Stimulated activated CD4-positive, alpha-beta T cell treated with anti-CD3 and anti-CD28 coated beads, Interleukin-4, amount 100 ng/mL, for 24 hours (primary cell): ENCODE results near the gene A2ML1.
"Not testable (repeated sequence)": the region's sequence is repeated elsewhere in the genome, so short reads cannot be mapped to it uniquely, and the experiment has no call there.

Experiments used
- DNase-seq: peaks from one replicate; pipeline ENCODE4 v3.0.0-alpha.2; 2020

Gene A2ML1

DNA sequence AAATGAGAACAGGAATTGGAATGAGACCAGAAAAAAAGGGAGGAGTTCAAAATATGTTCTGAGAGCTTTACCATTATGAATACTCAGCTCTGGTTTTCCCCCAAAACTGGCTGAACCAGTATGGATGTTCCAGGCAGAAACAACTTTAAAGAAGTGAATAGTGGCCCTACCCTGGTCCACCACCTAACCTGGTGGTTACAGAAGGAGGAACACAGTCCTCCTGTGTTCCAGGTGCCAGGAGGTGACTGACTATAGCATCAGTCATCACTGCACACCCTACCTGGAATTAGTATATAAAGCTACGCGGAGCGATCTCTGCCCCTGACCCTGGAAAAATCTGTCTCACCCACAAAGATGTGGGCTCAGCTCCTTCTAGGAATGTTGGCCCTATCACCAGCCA is at the start of gene A2ML1:
A2ML1 (plus strand) TSS at position 324 of the 400 bp plus-strand sequence; CDS start at position 355, 31 bp downstream.
- DNase-seq = no peak

DNA sequence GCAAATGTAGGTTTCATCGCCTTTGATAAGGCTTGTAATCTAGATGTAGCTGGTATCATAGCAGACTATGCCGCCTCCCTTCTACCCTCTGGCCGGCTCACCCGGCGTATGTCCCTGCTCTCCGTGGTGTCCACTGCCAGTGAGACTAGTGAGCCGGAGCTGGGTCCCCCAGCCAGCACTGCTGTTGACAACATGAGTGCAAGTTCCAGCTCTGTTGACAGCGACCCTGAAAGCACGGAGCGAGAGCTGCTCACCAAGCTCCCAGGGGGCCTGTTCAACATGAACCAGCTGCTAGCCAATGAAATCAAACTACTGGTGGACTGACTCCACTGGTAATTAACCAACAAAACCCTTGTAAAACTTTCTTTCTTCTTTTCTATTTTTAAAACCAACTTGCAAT is 49.0 kb upstream of the A2ML1 start:
- no peak for DNase-seq

GRCh38 chr12:8779281-8779680 is 43.1 kb upstream of the A2ML1 start:
- DNase-seq = no peak

DNA sequence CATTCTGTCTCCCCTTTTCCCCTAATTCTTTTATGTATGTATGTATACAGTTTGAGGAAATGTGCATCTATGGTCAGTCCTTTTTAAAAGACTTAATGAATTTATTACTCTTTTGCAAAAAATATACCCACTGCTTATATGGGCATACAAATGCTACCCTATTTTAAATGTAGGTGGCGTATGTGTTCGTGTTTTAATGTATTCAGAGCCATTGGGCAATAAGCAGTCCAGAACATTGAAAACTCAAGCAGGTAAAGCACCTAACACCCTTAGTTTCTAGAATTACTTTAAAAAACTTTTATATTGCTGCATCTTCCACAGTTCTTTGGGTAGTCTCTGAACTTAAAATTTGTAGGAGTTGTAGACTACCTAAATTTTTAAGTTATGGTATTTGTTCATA is 42.6 kb upstream of the A2ML1 start:
- no peak for DNase-seq

- no peak for DNase-seq
These were observed 42.0 kb upstream of the A2ML1 start for GRCh38 chr12:8780389-8780788.

DNA sequence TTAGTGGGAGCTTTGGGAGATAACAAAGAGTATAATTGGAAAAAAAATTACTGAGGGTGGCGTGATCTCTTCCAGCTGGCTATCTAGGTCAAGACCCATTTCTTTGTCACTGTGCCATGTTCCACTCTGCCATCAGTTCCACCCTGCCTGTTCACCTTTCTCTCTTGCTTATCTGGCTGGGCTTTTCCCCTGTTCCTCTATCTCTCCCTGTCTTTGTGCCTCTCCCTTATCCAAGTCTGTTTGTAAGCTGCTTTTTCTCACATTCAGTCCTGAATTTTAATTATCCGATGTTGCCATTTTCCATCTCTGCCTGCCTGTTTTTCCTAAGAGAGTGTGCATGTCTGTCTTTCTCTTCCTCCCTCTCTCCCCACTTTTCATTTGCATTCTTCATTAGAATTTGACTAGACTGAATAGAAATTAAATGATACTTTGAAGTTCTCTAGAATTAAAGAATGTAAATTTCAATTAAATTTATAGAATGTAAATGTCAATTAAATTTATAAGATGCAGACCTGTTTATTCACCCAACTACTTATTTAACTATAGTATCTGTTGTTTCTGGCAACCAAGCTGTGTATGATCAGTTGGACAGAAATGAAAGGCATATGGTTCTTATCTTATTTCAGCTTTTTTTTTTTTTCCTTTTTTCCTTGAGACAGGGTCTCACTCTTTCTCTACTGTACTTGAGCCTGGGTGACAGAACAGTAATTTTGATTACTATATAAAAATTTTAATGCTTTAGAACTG is 40.9 kb upstream of the A2ML1 start:
- DNase-seq = no peak

DNA sequence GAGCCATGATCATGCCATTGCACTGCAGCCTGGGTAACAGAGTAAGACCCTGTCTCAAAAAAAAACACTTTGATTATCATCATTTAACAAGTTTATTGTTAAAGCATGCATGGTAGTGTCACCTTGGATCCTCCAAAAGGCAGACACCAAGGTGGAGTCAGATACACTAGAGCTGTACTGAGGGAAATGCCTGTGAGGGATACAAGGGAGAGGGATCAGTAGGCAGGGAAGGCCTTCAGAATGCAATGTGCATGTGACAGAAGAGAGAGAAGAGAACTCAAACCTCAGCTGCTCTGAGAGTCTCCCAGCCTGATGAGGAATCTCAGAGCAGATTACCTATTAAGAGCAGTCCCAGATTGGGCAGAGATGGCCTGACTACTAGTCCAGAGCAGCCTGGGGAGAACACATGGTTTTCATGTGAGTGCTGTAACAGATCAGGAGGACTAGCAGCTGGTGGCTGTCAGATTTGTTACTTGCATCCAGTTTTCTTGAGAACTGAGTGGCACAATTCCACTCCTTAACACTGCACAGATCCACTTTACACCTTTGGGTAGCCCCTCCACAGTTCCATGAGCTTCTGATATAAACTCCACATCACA is 38.0 kb upstream of the A2ML1 start:
- DNase-seq = no peak

DNA sequence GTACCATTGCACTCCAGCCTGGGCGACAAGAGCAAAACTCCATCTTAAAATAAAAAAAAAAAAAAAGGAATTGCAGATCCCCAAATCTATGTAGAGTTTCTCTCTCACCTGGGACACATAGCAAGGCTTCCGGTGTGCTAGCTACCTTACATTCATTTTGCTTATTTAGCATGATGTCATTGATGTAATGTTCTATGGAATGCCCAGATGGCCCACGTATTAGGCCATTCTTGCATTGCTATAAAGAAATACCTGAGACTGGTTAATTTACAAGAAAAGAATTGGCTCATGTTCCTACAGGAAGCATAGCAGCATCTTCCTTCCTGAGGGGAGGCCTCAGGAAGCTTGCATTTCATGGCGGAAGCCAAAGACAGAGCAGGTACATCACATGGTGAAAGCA is 36.9 kb upstream of the A2ML1 start:
- DNase-seq = no peak

GRCh38 chr12:8787206-8787605 is 35.2 kb upstream of the A2ML1 start:
- not testable (repeated sequence) for DNase-seq

DNA sequence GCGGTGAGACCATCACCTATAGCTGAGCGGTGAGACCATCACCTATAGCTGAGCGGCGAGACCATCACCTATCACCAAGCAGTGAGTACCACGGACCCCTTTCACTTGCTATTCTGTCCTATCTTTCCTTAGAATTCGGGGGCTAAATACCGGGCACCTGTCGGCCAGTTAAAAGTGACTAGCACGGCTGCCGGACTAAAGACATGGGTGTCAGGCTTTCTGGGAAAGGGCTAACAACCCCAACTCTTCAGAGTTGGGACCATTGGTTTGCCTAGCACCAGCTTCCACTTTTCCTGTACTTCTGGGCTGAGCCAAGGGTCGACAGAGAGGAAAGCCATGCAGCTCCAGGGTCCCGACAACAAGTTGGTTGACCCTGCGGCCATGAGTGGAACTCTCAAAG is 33.7 kb upstream of the A2ML1 start:
- not testable (repeated sequence) for DNase-seq

DNA sequence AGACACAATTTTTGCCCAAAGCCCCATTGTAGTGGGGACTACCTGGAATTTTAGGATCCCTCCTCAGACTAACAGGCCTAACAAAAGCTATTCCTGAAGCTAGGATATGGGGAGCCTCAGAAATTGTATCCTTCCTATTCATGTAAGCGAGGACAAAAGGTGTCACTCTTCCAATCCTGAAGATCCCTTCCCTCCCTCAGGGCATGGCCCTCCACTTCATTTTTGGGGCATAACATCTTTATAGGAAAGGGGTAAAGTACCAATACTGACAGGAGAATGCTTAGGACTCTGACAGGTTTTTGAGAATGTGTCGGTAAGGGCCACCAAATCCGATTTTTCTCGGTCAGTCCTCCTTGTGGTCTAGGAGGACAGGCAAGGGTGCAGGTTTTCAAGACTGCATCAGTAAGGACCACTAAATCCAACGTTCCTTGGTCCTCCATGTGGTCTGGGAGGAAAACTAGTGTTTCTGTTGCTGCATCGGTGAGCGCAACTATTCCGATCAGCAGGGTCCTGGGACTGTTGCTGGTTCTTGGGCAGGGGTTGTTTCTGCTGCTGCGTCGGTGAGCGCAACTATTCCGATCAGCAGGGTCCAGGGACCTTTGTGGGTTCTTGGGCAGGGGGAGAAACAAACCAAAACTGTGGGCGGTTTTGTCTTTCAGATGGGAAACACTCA is 32.9 kb upstream of the A2ML1 start:
- DNase-seq = not testable (repeated sequence)

GRCh38 chr12:8793226-8793625 is 29.2 kb upstream of the A2ML1 start:
- not testable (repeated sequence) for DNase-seq

DNA sequence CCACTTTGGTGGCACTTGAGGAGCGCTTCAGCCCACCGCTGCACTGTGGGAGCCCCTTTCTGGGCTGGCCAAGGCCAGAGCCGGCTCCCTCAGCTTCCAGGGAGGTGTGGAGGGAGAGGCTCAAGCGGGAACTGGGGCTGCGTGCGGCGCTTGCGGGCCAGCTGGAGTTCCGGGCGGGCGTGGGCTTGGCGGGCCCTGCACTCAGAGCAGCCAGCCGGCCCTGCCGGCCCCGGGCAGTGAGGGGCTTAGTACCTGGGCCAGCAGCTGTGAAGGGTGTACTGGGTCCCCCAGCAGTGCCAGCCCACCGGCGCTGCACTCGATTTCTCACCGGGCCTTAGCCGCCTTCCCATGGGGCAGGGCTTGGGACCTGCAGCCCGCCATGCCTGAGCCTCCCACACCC is 27.8 kb upstream of the A2ML1 start:
- not testable (repeated sequence) for DNase-seq

- DNase-seq = no peak
These were observed 25.4 kb upstream of the A2ML1 start for GRCh38 chr12:8796831-8797626.

- DNase-seq = not testable (repeated sequence)
These were observed 21.2 kb upstream of the A2ML1 start for GRCh38 chr12:8801213-8801612.

DNA sequence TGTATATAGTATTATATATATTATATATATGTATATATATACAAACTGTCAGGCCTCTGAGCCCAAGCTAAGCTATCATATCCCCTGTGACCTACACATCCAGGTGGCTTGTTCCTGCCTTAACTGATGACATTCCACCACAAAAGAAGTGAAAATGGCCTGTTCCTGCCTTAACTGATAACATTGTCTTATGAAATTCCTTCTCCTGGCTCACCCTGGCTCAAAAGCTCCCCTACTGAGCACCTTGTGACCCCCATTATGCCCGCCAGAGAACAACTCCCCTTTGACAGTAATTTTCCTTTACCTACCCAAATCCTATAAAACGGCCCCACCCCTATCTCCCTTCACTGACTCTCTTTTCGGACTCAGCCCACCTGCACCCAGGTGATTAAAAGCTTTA is 17.6 kb upstream of the A2ML1 start:
- DNase-seq = not testable (repeated sequence)

GRCh38 chr12:8805487-8805886 is 16.9 kb upstream of the A2ML1 start:
- DNase-seq = not testable (repeated sequence)

DNA sequence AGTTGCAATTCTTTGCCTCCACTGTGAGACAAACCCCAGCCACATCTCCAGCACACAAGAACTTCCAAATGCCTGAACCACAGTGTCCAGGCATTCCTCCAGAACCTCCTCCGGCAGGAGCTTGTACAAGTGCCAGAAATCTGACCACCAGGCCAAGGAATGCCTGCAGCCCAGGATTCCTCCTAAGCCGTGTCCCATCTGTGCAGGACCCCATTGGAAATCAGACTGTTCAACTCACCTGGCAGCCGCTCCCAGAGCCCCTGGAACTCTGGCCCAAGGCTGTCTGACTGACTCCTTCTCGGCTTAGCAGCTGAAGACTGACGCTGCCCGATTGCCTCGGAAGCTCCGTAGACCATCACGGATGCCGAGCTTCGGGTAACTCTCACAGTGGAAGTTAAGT is 15.3 kb upstream of the A2ML1 start:
- DNase-seq = not testable (repeated sequence)

GRCh38 chr12:8810112-8810511 is 12.3 kb upstream of the A2ML1 start:
- DNase-seq = not testable (repeated sequence)

- no peak for DNase-seq
These were observed 8.7 kb upstream of the A2ML1 start for GRCh38 chr12:8813572-8814357.

- DNase-seq = no peak
These were observed 5.9 kb upstream of the A2ML1 start for GRCh38 chr12:8816448-8817050.

GRCh38 chr12:8817856-8818255 is 4.6 kb upstream of the A2ML1 start:
- DNase-seq = no peak
